Measurements from ENCODE around the gene PFKL.

DNA sequence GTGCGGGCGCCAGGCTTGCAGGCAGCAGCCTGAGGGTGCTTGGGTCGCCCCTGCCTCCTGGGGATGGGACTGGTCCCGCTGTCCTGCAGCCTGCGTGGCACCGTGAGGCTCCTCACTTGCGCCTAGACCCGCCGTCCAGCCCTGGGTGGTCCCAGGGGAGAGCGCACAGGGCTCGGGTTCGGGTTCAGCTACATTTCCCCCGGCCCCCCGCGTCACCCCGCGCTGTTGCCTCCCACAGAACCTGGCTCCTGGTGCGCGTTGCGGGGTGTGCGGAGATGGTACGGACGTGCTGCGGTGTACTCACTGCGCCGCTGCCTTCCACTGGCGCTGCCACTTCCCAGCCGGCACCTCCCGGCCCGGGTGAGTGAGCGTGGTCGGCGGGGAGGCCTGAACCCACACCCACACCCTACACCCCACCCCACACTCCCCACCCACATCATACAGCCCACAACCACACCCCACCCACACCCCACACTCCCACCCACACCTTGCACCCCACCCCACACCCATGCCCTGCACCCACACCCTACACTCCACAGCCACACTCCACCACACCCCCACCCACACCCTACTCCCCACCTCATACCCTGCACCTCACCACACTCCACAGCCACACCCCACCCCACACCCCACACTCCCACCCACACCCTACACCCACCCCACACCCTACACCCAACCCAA, 6.2 kb upstream of the PFKL start:
- TF ChIP-seq POLR2A (IDR thresholded peaks at IDR 0.05) = no peak
- TF ChIP-seq, protein P1, sequence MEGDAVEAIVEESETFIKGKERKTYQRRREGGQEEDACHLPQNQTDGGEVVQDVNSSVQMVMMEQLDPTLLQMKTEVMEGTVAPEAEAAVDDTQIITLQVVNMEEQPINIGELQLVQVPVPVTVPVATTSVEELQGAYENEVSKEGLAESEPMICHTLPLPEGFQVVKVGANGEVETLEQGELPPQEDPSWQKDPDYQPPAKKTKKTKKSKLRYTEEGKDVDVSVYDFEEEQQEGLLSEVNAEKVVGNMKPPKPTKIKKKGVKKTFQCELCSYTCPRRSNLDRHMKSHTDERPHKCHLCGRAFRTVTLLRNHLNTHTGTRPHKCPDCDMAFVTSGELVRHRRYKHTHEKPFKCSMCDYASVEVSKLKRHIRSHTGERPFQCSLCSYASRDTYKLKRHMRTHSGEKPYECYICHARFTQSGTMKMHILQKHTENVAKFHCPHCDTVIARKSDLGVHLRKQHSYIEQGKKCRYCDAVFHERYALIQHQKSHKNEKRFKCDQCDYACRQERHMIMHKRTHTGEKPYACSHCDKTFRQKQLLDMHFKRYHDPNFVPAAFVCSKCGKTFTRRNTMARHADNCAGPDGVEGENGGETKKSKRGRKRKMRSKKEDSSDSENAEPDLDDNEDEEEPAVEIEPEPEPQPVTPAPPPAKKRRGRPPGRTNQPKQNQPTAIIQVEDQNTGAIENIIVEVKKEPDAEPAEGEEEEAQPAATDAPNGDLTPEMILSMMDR (IDR thresholded peaks at IDR 0.05) = no peak
